Germinal center (tissue), 1 donor: ENCODE results near the gene FAM219A.

ENCODE experiments used
- DNase-seq: peaks from one replicate; pipeline ENCODE4 v3.0.0; 2012; ENCODE audit warnings: mixed read lengths, low spot score

FAM219A gene

GRCh38 chr9:34458013-34458958, at the start of gene FAM219A, which contains the start of gene DNAI1:
FAM219A (minus strand) TSS chr9:34458570; CDS start chr9:34458263, 307 bp downstream.
DNAI1 (plus strand) TSS chr9:34458805; CDS start chr9:34459006, 201 bp downstream.
- peak; percentile 99 for DNase-seq

GRCh38 chr9:34507966-34508365, 49.6 kb upstream of the FAM219A start:
- DNase-seq = no peak

- DNase-seq = no peak
These were observed 49.2 kb upstream of the FAM219A start for GRCh38 chr9:34507556-34507955.

- DNase-seq = no peak
These were observed 48.3 kb upstream of the FAM219A start for GRCh38 chr9:34506623-34507022.

GRCh38 chr9:34505370-34506120, 47.2 kb upstream of the FAM219A start:
- DNase-seq = no peak

GRCh38 chr9:34503406-34503805, 45.0 kb upstream of the FAM219A start:
- no peak for DNase-seq

GRCh38 chr9:34502891-34503290, 44.5 kb upstream of the FAM219A start:
- no peak for DNase-seq

GRCh38 chr9:34502471-34502870, 44.1 kb upstream of the FAM219A start:
- no peak for DNase-seq

GRCh38 chr9:34501889-34502425, 43.6 kb upstream of the FAM219A start:
- no peak for DNase-seq

GRCh38 chr9:34501372-34501771, 43.0 kb upstream of the FAM219A start:
- no peak for DNase-seq

GRCh38 chr9:34500623-34501267, 42.4 kb upstream of the FAM219A start:
- peak; percentile 80 for DNase-seq

GRCh38 chr9:34499076-34499475, 40.7 kb upstream of the FAM219A start:
- DNase-seq = no peak

- DNase-seq = no peak
These were observed 40.2 kb upstream of the FAM219A start for GRCh38 chr9:34498553-34498952.

GRCh38 chr9:34496149-34496712, 37.9 kb upstream of the FAM219A start:
- DNase-seq = no peak

GRCh38 chr9:34493972-34494535, 35.7 kb upstream of the FAM219A start:
- peak; percentile 33 for DNase-seq

GRCh38 chr9:34492051-34492450, 33.7 kb upstream of the FAM219A start:
- DNase-seq = no peak

GRCh38 chr9:34491596-34491995, 33.2 kb upstream of the FAM219A start:
- no peak for DNase-seq

- no peak for DNase-seq
These were observed 32.4 kb upstream of the FAM219A start for GRCh38 chr9:34490760-34491159.

- no peak for DNase-seq
These were observed 32.0 kb upstream of the FAM219A start for GRCh38 chr9:34490360-34490759.

GRCh38 chr9:34486572-34486971, 28.2 kb upstream of the FAM219A start:
- DNase-seq = no peak

- no peak for DNase-seq
These were observed 27.5 kb upstream of the FAM219A start for GRCh38 chr9:34485822-34486221.
